Hepatocyte (in vitro differentiated cells): Measurements from ENCODE around the gene OR5M3.

Experiments used
- EZH2 ChIP-seq: fragments of 200-600 bp; sonication (generic); IDR thresholded peaks from 2 replicates; pipeline ENCODE4 v1.6.1; 2016; ENCODE audit warnings: antibody characterized with exemption, mild to moderate bottlenecking, borderline replicate concordance
- TF ChIP-seq, protein P1 (sequence below): fragments of 200-600 bp; sonication (generic); IDR thresholded peaks from 2 replicates; pipeline ENCODE4 v1.5.1; 2016; ENCODE audit warnings: antibody characterized with exemption, mild to moderate bottlenecking; ENCODE audit not compliant: poor library complexity

DNA sequence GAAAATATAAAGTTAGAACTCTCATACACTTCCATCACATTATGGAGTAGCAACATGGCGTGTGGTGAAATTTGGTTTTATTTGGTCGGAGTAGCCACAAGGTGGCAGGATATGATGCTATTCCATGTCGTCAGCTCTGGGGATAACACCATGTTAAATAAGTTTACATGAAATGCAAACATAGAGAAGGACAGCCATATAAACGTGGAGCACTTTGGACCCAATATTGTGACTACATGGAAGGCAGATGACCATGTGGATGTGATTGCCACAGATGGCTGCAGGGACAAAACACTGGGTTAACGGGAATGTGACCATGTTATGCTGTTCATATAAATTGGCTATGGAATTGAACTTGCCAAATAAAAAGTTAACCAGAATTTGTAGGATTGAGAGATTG is 48.9 kb upstream of the OR5M3 start:
- TF ChIP-seq, protein P1, sequence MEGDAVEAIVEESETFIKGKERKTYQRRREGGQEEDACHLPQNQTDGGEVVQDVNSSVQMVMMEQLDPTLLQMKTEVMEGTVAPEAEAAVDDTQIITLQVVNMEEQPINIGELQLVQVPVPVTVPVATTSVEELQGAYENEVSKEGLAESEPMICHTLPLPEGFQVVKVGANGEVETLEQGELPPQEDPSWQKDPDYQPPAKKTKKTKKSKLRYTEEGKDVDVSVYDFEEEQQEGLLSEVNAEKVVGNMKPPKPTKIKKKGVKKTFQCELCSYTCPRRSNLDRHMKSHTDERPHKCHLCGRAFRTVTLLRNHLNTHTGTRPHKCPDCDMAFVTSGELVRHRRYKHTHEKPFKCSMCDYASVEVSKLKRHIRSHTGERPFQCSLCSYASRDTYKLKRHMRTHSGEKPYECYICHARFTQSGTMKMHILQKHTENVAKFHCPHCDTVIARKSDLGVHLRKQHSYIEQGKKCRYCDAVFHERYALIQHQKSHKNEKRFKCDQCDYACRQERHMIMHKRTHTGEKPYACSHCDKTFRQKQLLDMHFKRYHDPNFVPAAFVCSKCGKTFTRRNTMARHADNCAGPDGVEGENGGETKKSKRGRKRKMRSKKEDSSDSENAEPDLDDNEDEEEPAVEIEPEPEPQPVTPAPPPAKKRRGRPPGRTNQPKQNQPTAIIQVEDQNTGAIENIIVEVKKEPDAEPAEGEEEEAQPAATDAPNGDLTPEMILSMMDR, result peak; percentile 18
- no peak for TF ChIP-seq EZH2
